ENCODE results near the gene SERPINA12. TPM values are rescaled to one million over a fixed set of nuclear protein-coding genes. Genes with fewer than 3 reads are reported as not detected.
"Not testable (repeated sequence)": the region's sequence is repeated elsewhere in the genome, so short reads cannot be mapped to it uniquely, and the experiment has no call there.

The SERPINA12 gene
- total and polyA plus RNA-seq, 3 experiments from 2014 or later, result not detected

GRCh38 chr14:94482132-94483070, 26.9 kb downstream of the SERPINA12 start:
- H3K36me3 ChIP-seq (ENCODE audit: insufficient read depth, low read length); H3K4me1 ChIP-seq (ENCODE audit: insufficient read depth, low read length); H3K4me3 ChIP-seq (ENCODE audit: low read length); POLR2A ChIA-PET; CTCF ChIA-PET; DNase-seq; H3K4me1 Mint-ChIP-seq; H3K9me3 ChIP-seq (ENCODE audit: low read length); H3K4me3 Mint-ChIP-seq; H3K36me3 Mint-ChIP-seq; H3K27ac Mint-ChIP-seq; H3K27ac ChIP-seq (ENCODE audit: low read depth, low read length); H3K27me3 ChIP-seq (ENCODE audit: insufficient read depth, low read length, poor library complexity, severe bottlenecking): not testable (repeated sequence)
- peaks cover 16 to 27% of the 10 kb centered on the region in 2 donors for H3K27me3 Mint-ChIP-seq
- H3K9me3 Mint-ChIP-seq, result peaks cover 13 to 22% (median 18%) of the 10 kb centered on the region in 5 donors

GRCh38 chr14:94481468-94482131, 27.7 kb downstream of the SERPINA12 start:
- H3K9me3 Mint-ChIP-seq, result peaks cover 13 to 25% (median 19%) of the 10 kb centered on the region in 5 donors
- no peak overlapping the region for H3K4me3 ChIP-seq (ENCODE audit: low read length)
- DNase-seq, result no peak
- H3K9me3 ChIP-seq (ENCODE audit: low read length), result peaks cover 4% of the 10 kb centered on the region
- H3K4me1 ChIP-seq (ENCODE audit: insufficient read depth, low read length), result no peaks in the 10 kb centered on the region
- no peak overlapping the region for H3K27ac Mint-ChIP-seq
- POLR2A ChIA-PET, result no interaction called here
- CTCF ChIA-PET, result no interaction called here
- H3K36me3 ChIP-seq (ENCODE audit: insufficient read depth, low read length), result no peaks in the 10 kb centered on the region
- H3K4me3 Mint-ChIP-seq, result no peak overlapping the region
- no peaks in the 10 kb centered on the region for H3K27me3 ChIP-seq (ENCODE audit: insufficient read depth, low read length, poor library complexity, severe bottlenecking)
- peaks cover 16 to 19% of the 10 kb centered on the region in 2 donors for H3K27me3 Mint-ChIP-seq
- no peak overlapping the region for H3K27ac ChIP-seq (ENCODE audit: low read depth, low read length)
- peaks cover 3 to 6% (median 6%) of the 10 kb centered on the region in 3 donors for H3K4me1 Mint-ChIP-seq
- no peaks in the 10 kb centered on the region for H3K36me3 Mint-ChIP-seq

- Histone ChIP-seq H3K9me3 (ENCODE audit: low read length) (peaks cover 4% of the 10 kb centered on the region), H3K27ac (ENCODE audit: low read depth, low read length) (no peak overlapping the region), H3K4me3 (ENCODE audit: low read length) (no peak overlapping the region), H3K4me1 (ENCODE audit: insufficient read depth, low read length) (no peaks in the 10 kb centered on the region), H3K36me3 (ENCODE audit: insufficient read depth, low read length) (no peaks in the 10 kb centered on the region), H3K27me3 (ENCODE audit: insufficient read depth, low read length, poor library complexity, severe bottlenecking) (no peaks in the 10 kb centered on the region)
- POLR2A ChIA-PET, result no interaction called here
- Mint-ChIP-seq H3K4me3 (no peak overlapping the region), H3K27ac (peak overlapping the region in 1 of 8 donors; percentile 81), H3K27me3 (peaks cover 12 to 13% of the 10 kb centered on the region in 2 donors), H3K4me1 (no peaks in the 10 kb centered on the region), H3K36me3 (no peaks in the 10 kb centered on the region), H3K9me3 (peaks cover 13 to 25% (median 19%) of the 10 kb centered on the region in 5 donors)
- CTCF ChIA-PET, result no interaction called here
- DNase-seq, result no peak
Measured at GRCh38 chr14:94480809-94481208, 28.5 kb downstream of the SERPINA12 start.

GRCh38 chr14:94478420-94478819, 30.8 kb downstream of the SERPINA12 start:
- Histone ChIP-seq H3K27me3 (ENCODE audit: insufficient read depth, low read length, poor library complexity, severe bottlenecking) (no peaks in the 10 kb centered on the region), H3K9me3 (ENCODE audit: low read length) (peaks cover 4% of the 10 kb centered on the region), H3K27ac (ENCODE audit: low read depth, low read length) (no peak overlapping the region), H3K36me3 (ENCODE audit: insufficient read depth, low read length) (no peaks in the 10 kb centered on the region), H3K4me3 (ENCODE audit: low read length) (no peak overlapping the region), H3K4me1 (ENCODE audit: insufficient read depth, low read length) (no peaks in the 10 kb centered on the region)
- H3K27me3 Mint-ChIP-seq, result peaks cover 0 to 8% of the 10 kb centered on the region in 2 donors
- no peak for DNase-seq
- H3K9me3 Mint-ChIP-seq, result peaks cover 13 to 25% (median 19%) of the 10 kb centered on the region in 5 donors
- ChIA-PET POLR2A (no interaction called here), CTCF (no interaction called here)
- H3K4me1 Mint-ChIP-seq, result no peaks in the 10 kb centered on the region
- no peak overlapping the region for H3K27ac Mint-ChIP-seq
- no peak overlapping the region for H3K4me3 Mint-ChIP-seq
- no peaks in the 10 kb centered on the region for H3K36me3 Mint-ChIP-seq

- Histone ChIP-seq H3K9me3 (ENCODE audit: low read length) (peaks cover 4% of the 10 kb centered on the region), H3K4me3 (ENCODE audit: low read length) (no peak within 1 kb of the TSS), H3K4me1 (ENCODE audit: insufficient read depth, low read length) (no peaks in the 10 kb centered on the region), H3K27ac (ENCODE audit: low read depth, low read length) (no peak within 1 kb of the TSS), H3K36me3 (ENCODE audit: insufficient read depth, low read length) (no peaks in the 10 kb centered on the region), H3K27me3 (ENCODE audit: insufficient read depth, low read length, poor library complexity, severe bottlenecking) (no peaks in the 10 kb centered on the region)
- Mint-ChIP-seq H3K27ac (no peak within 1 kb of the TSS), H3K4me3 (no peak within 1 kb of the TSS), H3K9me3 (peaks cover 13 to 25% (median 19%) of the 10 kb centered on the region in 5 donors), H3K36me3 (no peaks in the 10 kb centered on the region), H3K4me1 (no peaks in the 10 kb centered on the region), H3K27me3 (peaks cover 5 to 16% of the 10 kb centered on the region in 2 donors)
- ChIA-PET CTCF (no interaction called here), POLR2A (no interaction called here)
- no peak for DNase-seq
Measured at GRCh38 chr14:94476023-94476422, 33.2 kb downstream of the SERPINA12 start, which contains the start of gene SERPINA9. Gene SERPINA9 (minus strand): TSS chr14:94476197. CDS start chr14:94469840, 6,357 bp downstream.

- H3K4me3 ChIP-seq (ENCODE audit: low read length), result no peak overlapping the region
- Mint-ChIP-seq H3K36me3 (no peaks in the 10 kb centered on the region), H3K4me3 (no peak overlapping the region), H3K27me3 (peaks cover 5 to 16% of the 10 kb centered on the region in 2 donors), H3K4me1 (no peaks in the 10 kb centered on the region), H3K9me3 (peaks cover 12 to 25% (median 19%) of the 10 kb centered on the region in 5 donors), H3K27ac (no peak overlapping the region)
- H3K36me3 ChIP-seq (ENCODE audit: insufficient read depth, low read length), result no peaks in the 10 kb centered on the region
- H3K27ac ChIP-seq (ENCODE audit: low read depth, low read length), result no peak overlapping the region
- H3K4me1 ChIP-seq (ENCODE audit: insufficient read depth, low read length), result no peaks in the 10 kb centered on the region
- H3K27me3 ChIP-seq (ENCODE audit: insufficient read depth, low read length, poor library complexity, severe bottlenecking), result no peaks in the 10 kb centered on the region
- no peak for DNase-seq
- H3K9me3 ChIP-seq (ENCODE audit: low read length), result peaks cover 4% of the 10 kb centered on the region
- ChIA-PET CTCF (interaction anchor here (1.5 kb wide), 1 partner anchor 11 kb away, joined by 5 read pairs; no protein-coding TSS in a partner anchor), POLR2A (no interaction called here)
Measured at GRCh38 chr14:94474581-94475031, 34.7 kb downstream of the SERPINA12 start.

GRCh38 chr14:94473666-94474410, 35.4 kb downstream of the SERPINA12 start:
- Mint-ChIP-seq H3K4me3 (no peak overlapping the region), H3K36me3 (no peaks in the 10 kb centered on the region), H3K27me3 (peaks cover 5 to 16% of the 10 kb centered on the region in 2 donors), H3K4me1 (no peaks in the 10 kb centered on the region), H3K9me3 (peaks cover 11 to 17% (median 12%) of the 10 kb centered on the region in 5 donors), H3K27ac (no peak overlapping the region)
- Histone ChIP-seq H3K27me3 (ENCODE audit: insufficient read depth, low read length, poor library complexity, severe bottlenecking) (no peaks in the 10 kb centered on the region), H3K9me3 (ENCODE audit: low read length) (peaks cover 3% of the 10 kb centered on the region), H3K27ac (ENCODE audit: low read depth, low read length) (no peak overlapping the region), H3K36me3 (ENCODE audit: insufficient read depth, low read length) (no peaks in the 10 kb centered on the region), H3K4me1 (ENCODE audit: insufficient read depth, low read length) (no peaks in the 10 kb centered on the region), H3K4me3 (ENCODE audit: low read length) (no peak overlapping the region)
- POLR2A ChIA-PET, result no interaction called here
- CTCF ChIA-PET, result interaction anchor here (0.9 kb wide), 1 partner anchor 12 kb away, joined by 3 read pairs; no protein-coding TSS in a partner anchor
- no peak for DNase-seq
